B cell (primary cell): ENCODE data around the gene IL22RA1.

ENCODE experiments used
- CTCF ChIP-seq: fragments of 200-600 bp; IDR thresholded peaks from one replicate; pipeline ENCODE4 v1.8.0; 2022; ENCODE audit warnings: antibody characterized with exemption, mild to moderate bottlenecking
- EZH2 ChIP-seq: IDR thresholded peaks from 2 replicates; pipeline ENCODE4 v1.6.1; 2012; ENCODE audit warnings: borderline replicate concordance, low read depth, mild to moderate bottlenecking, moderate library complexity, low read length; ENCODE audit not compliant: insufficient read depth, poor library complexity, severe bottlenecking

GRCh38 chr1:24107462-24108138, 35.3 kb downstream of the IL22RA1 start:
- TF ChIP-seq CTCF (no peak), EZH2 (no peak)
